NCI-H128 (cell line): ENCODE measurements around the gene DCAF6.
A peak's percentile ranks its signal among the peaks of the same experiment; 100 is the strongest.

Source experiments
- DNase-seq: peaks from one replicate; lab custom pipeline; 2025; ENCODE audit not compliant: unreplicated experiment; lab: John Stamatoyannopoulos, UW

DCAF6 gene

GRCh38 chr1:168100315-168101002 lies 164.0 kb downstream of the DCAF6 start:
- DNase-seq: no peak

- DNase-seq: no peak
Observed at GRCh38 chr1:168101336-168101735, 164.9 kb downstream of the DCAF6 start.

- no peak for DNase-seq
Observed at GRCh38 chr1:168102487-168102886, 166.0 kb downstream of the DCAF6 start.

GRCh38 chr1:168104535-168104934 lies 168.1 kb downstream of the DCAF6 start:
- DNase-seq: no peak

GRCh38 chr1:168105846-168106245 lies 169.4 kb downstream of the DCAF6 start:
- no peak for DNase-seq

GRCh38 chr1:168106274-168106673 lies 169.8 kb downstream of the DCAF6 start:
- no peak for DNase-seq

- no peak for DNase-seq
Observed at GRCh38 chr1:168110896-168111545, 174.5 kb downstream of the DCAF6 start.

GRCh38 chr1:168112673-168113305 lies 176.3 kb downstream of the DCAF6 start:
- DNase-seq: peak; percentile 18

- DNase-seq: no peak
Observed at GRCh38 chr1:168114845-168115244, 178.4 kb downstream of the DCAF6 start.

GRCh38 chr1:168116327-168116799 lies 179.9 kb downstream of the DCAF6 start:
- no peak for DNase-seq

- DNase-seq: no peak
Observed at GRCh38 chr1:168119750-168120149, 183.3 kb downstream of the DCAF6 start.

- DNase-seq: no peak
Observed at GRCh38 chr1:168121401-168122011, 185.0 kb downstream of the DCAF6 start.

- DNase-seq: no peak
Observed at GRCh38 chr1:168125051-168125450, 188.6 kb downstream of the DCAF6 start.
